Skin of body (tissue), 2 donors: ENCODE data around the gene FMNL1. TPM values are rescaled to one million over a fixed set of nuclear protein-coding genes. Genes with fewer than 3 reads are reported as not detected.

Experiments used
- DNase-seq: peaks from one replicate; lab custom pipeline; 2025; lab: John Stamatoyannopoulos, UW
- total RNA-seq: library from RNA; depleted of rRNA; stranded (reverse); fragments of >200 nt; gene quantifications from one replicate; pipeline ENCODE4 v1.2.3, GENCODE V29; 2014

FMNL1 gene
- total RNA-seq, 1 donor from 2014 or later, result 8.3 TPM

- no peak for DNase-seq
These were observed 61.3 kb downstream of the FMNL1 start for GRCh38 chr17:45282683-45283644.

- DNase-seq, result no peak
These were observed 62.0 kb downstream of the FMNL1 start for GRCh38 chr17:45283711-45284110.

GRCh38 chr17:45284176-45285140 is 62.8 kb downstream of the FMNL1 start:
- DNase-seq, result no peak

GRCh38 chr17:45286286-45286685 is 64.6 kb downstream of the FMNL1 start:
- no peak for DNase-seq

GRCh38 chr17:45287526-45288500 is 66.1 kb downstream of the FMNL1 start:
- no peak for DNase-seq

- DNase-seq, result no peak
These were observed 67.1 kb downstream of the FMNL1 start for GRCh38 chr17:45288825-45289224.

- DNase-seq, result no peak
These were observed 67.9 kb downstream of the FMNL1 start for GRCh38 chr17:45289301-45290268.

- DNase-seq, result no peak
These were observed 68.6 kb downstream of the FMNL1 start for GRCh38 chr17:45290269-45290765.

GRCh38 chr17:45291171-45291805 is 69.6 kb downstream of the FMNL1 start:
- DNase-seq, result no peak

GRCh38 chr17:45292696-45293412 is 71.2 kb downstream of the FMNL1 start:
- DNase-seq, result no peak

- DNase-seq, result no peak
These were observed 71.9 kb downstream of the FMNL1 start for GRCh38 chr17:45293413-45294211.

- DNase-seq, result no peak
These were observed 72.8 kb downstream of the FMNL1 start for GRCh38 chr17:45294506-45294905.

GRCh38 chr17:45296003-45296832 is 74.5 kb downstream of the FMNL1 start:
- no peak for DNase-seq

- no peak for DNase-seq
These were observed 75.1 kb downstream of the FMNL1 start for GRCh38 chr17:45296833-45297124.
